HepG2 (cell line): ENCODE data around the gene UBFD1. TPM values are rescaled to one million over a fixed set of nuclear protein-coding genes. Genes with fewer than 3 reads are reported as not detected.
A peak's percentile ranks its signal among the peaks of the same experiment; 100 is the strongest.

ENCODE experiments used
- ATF4 ChIP-seq, 2 experiments: fragments of 450-650 bp in 1 of 2; sonication (generic) in 1 of 2; formaldehyde crosslinking; IDR thresholded peaks; 2 replicates each; pipeline versions ENCODE4 v1.5.0 to v1.8.0; 2020 to 2022; ENCODE audit warnings: mild to moderate bottlenecking in 1 of 2, missing genetic modification reagents in 1 of 2
- FOSL2 ChIP-seq: sonication (generic); formaldehyde crosslinking; IDR thresholded peaks from 2 replicates; pipeline ENCODE4 v1.4.0; 2020; ENCODE audit warnings: missing genetic modification reagents
- HDAC6 ChIP-seq: fragments of 200-600 bp; sonication (generic); IDR thresholded peaks from 2 replicates; pipeline ENCODE4 v1.7.0; 2017; ENCODE audit warnings: mild to moderate bottlenecking, antibody characterized with exemption, low read length, low read depth
- HINFP ChIP-seq: sonication (generic); formaldehyde crosslinking; IDR thresholded peaks from 2 replicates; pipeline ENCODE4 v1.4.0; 2020; ENCODE audit warnings: low read depth, mild to moderate bottlenecking, missing genetic modification reagents
- HOMEZ ChIP-seq: IDR thresholded peaks from 2 replicates; pipeline ENCODE4 v1.6.1; 2016; ENCODE audit warnings: low read depth
- IKZF4 ChIP-seq: sonication (generic); formaldehyde crosslinking; IDR thresholded peaks from 2 replicates; pipeline ENCODE4 v1.5.1; 2020; ENCODE audit warnings: borderline replicate concordance, mild to moderate bottlenecking, low read depth, missing genetic modification reagents; ENCODE audit errors: not compliant biosample characterization
- KDM3A ChIP-seq: IDR thresholded peaks from 2 replicates; pipeline ENCODE4 v1.6.1; 2018; ENCODE audit warnings: low read depth, missing compliant biosample characterization
- KDM5B ChIP-seq: sonication (generic); formaldehyde crosslinking; IDR thresholded peaks from 2 replicates; pipeline ENCODE4 v1.4.0; 2020; ENCODE audit warnings: missing genetic modification reagents, mild to moderate bottlenecking, borderline replicate concordance
- MEIS1 ChIP-seq: sonication (generic); formaldehyde crosslinking; IDR thresholded peaks from 2 replicates; pipeline ENCODE4 v1.9.0; 2021; ENCODE audit warnings: mild to moderate bottlenecking, missing genetic modification reagents, moderate library complexity, borderline replicate concordance
- NR1H2 ChIP-seq: sonication (generic); formaldehyde crosslinking; IDR thresholded peaks from 2 replicates; pipeline ENCODE4 v1.8.1; 2022; ENCODE audit warnings: low read depth, missing genetic modification reagents, borderline replicate concordance
- SMAD3 ChIP-seq: sonication (generic); formaldehyde crosslinking; IDR thresholded peaks from 2 replicates; pipeline ENCODE4 v1.4.0; 2020; ENCODE audit warnings: missing genetic modification reagents
- SNAPC5 ChIP-seq: sonication (generic); formaldehyde crosslinking; IDR thresholded peaks from 2 replicates; pipeline ENCODE4 v1.8.1; 2023; ENCODE audit warnings: mild to moderate bottlenecking, missing genetic modification reagents, borderline replicate concordance
- ZBTB37 ChIP-seq: sonication (generic); formaldehyde crosslinking; IDR thresholded peaks from 2 replicates; pipeline ENCODE4 v1.4.0; 2020; ENCODE audit warnings: mild to moderate bottlenecking, missing genetic modification reagents
- ZFP91 ChIP-seq: sonication (generic); formaldehyde crosslinking; IDR thresholded peaks from 2 replicates; pipeline ENCODE4 v1.9.0; 2022; ENCODE audit warnings: missing genetic modification reagents, mild to moderate bottlenecking, borderline replicate concordance
- polyA plus RNA-seq, 8 experiments: library from polyadenylated mRNA; depleted of rRNA in 3 of 8; stranded (reverse) in 7 of 8; unstranded in 1 of 8; fragments of >200 nt; fragmentation: Illumina TruSeq in 4 of 8; extraction: Trizol in 4 of 8; gene quantifications; 2 replicates each; pipeline versions ENCODE4 v1.2.1 to v1.2.3, GENCODE V29; 2011 to 2016; ENCODE audit warnings: low read depth in 4 of 8, missing spikeins in 1 of 8, mixed read lengths in 1 of 8; ENCODE audit not compliant: insufficient read depth in 1 of 8
- total RNA-seq, 5 experiments: library from RNA; depleted of rRNA; stranded (reverse); fragments of >200 nt; fragmentation: Illumina TruSeq; extraction: Trizol; gene quantifications; 2 replicates each; pipeline ENCODE4 v1.2.3, GENCODE V29; 2016; ENCODE audit warnings: low read depth in 1 of 5
- TF ChIP-seq, protein P1 (sequence below): sonication (generic); formaldehyde crosslinking; IDR thresholded peaks from 2 replicates; pipeline ENCODE4 v1.4.0; 2020; ENCODE audit warnings: missing genetic modification reagents, mild to moderate bottlenecking, borderline replicate concordance
- TF ChIP-seq, protein P2 (sequence below): sonication (generic); formaldehyde crosslinking; IDR thresholded peaks from 2 replicates; pipeline ENCODE4 v1.9.0; 2021; ENCODE audit warnings: missing genetic modification reagents, mild to moderate bottlenecking, borderline replicate concordance

UBFD1 gene
- total and polyA plus RNA-seq, 2 of the 13 experiments (the other 11 are each of a cell fraction or from before 2014, with no cell fraction given) = 100 to 111 TPM

GRCh38 chr16:23595951-23596720 is 38.6 kb downstream of the UBFD1 start, which contains the start of gene NDUFAB1 (continued):
- TF ChIP-seq, protein P1, sequence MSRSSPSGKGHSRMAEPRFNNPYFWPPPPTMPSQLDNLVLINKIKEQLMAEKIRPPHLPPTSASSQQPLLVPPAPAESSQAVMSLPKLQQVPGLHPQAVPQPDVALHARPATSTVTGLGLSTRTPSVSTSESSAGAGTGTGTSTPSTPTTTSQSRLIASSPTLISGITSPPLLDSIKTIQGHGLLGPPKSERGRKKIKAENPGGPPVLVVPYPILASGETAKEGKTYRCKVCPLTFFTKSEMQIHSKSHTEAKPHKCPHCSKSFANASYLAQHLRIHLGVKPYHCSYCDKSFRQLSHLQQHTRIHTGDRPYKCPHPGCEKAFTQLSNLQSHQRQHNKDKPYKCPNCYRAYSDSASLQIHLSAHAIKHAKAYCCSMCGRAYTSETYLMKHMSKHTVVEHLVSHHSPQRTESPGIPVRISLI (CRISPR knock-in tag) = peak; percentile 84; the same call in 1 of the 2 replicates
- TF ChIP-seq HDAC6 = no peak
- TF ChIP-seq HINFP (CRISPR knock-in tag) = peak; percentile 97
- TF ChIP-seq HOMEZ = peak; percentile 96
- peak; percentile 99 for TF ChIP-seq KDM3A (CRISPR knock-in tag)
- TF ChIP-seq MEIS1 = peak; percentile 84
- peak; percentile 96 for TF ChIP-seq KDM5B
- no peak for TF ChIP-seq FOSL2
- peak; percentile 88 for TF ChIP-seq IKZF4 (CRISPR knock-in tag)
- TF ChIP-seq, protein P2, sequence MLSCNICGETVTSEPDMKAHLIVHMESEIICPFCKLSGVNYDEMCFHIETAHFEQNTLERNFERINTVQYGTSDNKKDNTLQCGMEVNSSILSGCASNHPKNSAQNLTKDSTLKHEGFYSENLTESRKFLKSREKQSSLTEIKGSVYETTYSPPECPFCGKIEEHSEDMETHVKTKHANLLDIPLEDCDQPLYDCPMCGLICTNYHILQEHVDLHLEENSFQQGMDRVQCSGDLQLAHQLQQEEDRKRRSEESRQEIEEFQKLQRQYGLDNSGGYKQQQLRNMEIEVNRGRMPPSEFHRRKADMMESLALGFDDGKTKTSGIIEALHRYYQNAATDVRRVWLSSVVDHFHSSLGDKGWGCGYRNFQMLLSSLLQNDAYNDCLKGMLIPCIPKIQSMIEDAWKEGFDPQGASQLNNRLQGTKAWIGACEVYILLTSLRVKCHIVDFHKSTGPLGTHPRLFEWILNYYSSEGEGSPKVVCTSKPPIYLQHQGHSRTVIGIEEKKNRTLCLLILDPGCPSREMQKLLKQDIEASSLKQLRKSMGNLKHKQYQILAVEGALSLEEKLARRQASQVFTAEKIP = no peak
- TF ChIP-seq ZBTB37 (CRISPR knock-in tag) = no peak
- TF ChIP-seq NR1H2 (CRISPR knock-in tag) = peak; percentile 82; the same call in 1 of the 2 replicates
- TF ChIP-seq ATF4 (CRISPR knock-in tag; IDR thresholded peaks at IDR 0.05) = no peak; a peak in 1 of 4 replicates
- peak; percentile 82 for TF ChIP-seq SMAD3 (CRISPR knock-in tag)
- TF ChIP-seq ZFP91 = peak; percentile 98
- 0 out of 2 replicates have a peak, but pooled peaks have one; percentile 52 for TF ChIP-seq SNAPC5
